Cortex of kidney (tissue), 1 donor: ENCODE data around the gene IL21.

Experiments
- DNase-seq: peaks from one replicate; lab custom pipeline; 2025; lab: John Stamatoyannopoulos, UW

The IL21 gene

DNA sequence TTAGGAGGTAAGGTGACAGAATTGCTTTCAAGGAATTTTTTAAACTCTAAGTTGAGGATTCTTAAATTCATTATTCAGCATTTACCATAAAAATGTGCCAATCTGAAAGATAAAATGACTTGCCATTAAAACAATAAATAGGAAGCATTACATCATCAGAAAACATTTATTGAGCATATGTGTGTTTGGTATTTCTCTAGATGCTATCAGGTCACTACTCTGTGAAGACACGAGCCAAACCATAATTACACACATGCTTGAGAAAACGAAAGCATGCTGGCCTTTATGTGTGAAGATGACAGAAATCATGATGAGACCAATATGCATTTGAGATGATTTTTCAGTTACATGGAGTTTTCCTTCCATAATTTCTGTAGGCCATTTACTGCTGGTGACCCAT is 12.3 kb upstream of the IL21 start:
- DNase-seq = no peak

DNA sequence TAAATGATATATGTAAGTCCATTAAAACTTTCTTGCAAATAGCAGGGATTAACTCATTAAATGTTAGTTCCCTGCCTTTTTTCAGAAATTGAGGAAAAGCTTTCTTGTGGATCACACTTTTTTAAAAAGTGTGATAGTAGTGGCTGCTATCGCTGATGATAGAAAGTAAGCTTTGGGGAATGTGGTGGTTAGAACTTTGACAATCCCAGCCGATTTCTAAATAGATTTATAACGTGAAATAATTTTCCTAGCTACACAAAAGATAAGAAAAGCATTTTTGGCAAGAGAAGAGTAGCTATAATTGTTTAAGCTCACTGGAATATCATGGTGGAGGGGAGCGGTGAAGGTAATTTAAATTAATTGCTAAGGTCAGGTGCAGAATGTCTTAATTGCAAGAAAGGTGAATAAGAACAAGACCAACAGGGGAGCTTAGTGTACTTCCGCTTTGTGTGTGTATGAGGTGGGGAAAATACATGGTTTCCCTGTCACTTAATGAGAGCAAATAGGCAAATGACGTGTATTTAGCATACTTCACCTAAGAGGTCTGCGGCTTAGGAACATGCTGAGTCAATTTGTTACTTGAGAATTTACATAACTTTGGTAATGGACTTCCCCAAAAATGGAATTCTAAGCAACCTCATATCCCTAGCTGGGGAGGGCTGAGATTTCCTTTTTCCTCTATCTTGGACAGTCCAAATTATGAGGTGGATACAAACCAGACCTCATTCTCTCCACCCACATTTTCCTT is 11.7 kb upstream of the IL21 start:
- no peak for DNase-seq

DNA sequence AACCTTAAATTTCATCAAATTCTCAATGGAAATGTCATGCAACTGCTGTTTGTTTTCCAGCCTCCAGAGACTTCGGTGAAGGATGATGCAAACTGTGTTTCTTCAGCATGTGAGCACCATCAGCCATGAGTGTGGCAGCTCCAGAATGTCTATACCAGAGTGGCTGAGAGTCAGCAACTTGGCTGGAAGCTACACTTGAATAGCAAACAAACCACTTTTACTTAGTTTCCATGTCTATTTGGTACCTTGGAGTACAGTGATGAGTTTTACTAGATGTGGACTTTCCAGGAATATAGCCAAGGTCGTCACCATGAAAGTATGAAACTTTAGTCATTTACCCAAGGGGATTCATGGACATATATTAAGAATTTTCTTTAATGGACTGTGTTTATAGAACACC is 4.3 kb upstream of the IL21 start:
- no peak for DNase-seq

DNA sequence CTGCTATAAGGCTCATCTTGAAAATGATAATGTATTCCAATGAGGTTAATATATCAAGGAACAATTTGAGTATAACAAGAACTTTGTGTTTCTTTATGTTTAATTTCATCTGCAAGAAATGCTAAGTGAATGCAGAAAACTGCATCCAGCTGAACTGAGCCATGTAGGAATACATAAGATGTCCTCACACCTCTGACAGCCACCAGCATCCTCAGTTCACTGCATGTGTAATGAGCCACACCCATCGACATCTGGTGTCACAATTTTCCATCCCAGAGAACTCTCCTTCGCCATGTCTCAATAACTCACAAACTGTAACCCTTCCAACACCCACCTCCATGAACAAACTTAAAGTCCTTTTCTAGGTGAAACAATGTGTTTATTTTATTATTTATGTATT is 3.3 kb upstream of the IL21 start:
- DNase-seq = no peak

DNA sequence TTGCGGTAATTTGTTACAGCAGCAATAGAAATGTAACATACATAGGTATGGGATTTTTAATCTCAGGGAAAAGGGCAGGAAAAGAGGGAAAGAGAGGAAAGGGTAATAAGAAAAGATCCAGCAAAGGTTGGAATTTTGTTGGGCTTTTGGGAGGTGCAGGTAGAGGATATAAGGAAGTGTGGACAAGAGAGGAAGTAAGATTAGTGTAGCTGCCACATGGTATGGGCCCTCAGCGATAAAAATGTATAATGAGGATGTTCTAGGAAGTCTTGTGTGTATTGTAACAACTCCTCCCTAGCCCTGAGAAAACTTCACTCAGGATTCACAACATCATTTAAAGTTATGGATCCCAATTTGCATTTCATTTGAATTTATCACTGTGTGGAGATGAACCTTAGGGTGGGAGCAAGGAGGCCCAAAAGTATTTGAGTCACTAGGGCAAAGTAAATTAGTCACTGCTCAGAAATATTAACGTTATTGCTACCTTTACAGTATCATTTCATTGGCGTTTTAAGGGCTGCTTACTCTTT is 2.8 kb upstream of the IL21 start:
- DNase-seq = no peak

DNA sequence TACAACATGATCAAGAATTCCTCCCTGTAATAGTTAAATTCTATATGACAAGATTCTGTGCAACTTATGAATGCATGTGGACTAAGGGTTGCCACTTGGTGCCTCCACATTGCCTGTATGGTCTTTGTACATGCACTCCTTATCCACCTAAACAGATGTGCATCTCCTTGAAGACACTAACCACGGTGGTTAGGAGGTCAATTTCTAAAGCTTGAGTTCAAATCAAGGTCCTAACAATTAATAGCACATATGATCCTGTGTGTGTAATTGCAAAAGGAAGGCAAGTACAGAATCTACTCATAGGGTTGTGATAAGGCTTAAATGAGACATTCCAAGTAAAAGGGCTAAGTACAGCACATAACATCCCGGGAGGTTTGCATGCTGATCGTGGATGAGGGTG is 1.5 kb upstream of the IL21 start:
- no peak for DNase-seq

DNA sequence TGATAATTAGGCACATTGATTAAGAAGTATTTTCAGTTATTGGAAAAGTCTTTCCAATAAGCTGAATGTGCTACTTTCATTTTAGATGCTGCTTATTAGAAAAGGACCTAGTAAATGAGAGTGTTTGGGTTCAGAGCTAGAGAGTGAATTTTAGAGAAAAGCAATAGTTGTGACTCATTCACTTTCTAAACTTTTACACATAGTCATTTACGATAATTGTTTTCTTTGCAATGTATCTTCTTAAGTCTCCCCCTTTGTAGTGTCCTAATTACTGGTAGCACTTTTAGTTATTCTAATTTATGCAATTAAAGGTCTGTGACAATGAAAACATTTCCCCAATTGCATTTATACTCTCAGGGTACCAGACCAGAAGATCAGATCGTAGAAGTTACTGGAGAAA is 1.3 kb downstream of the IL21 start:
- no peak for DNase-seq

DNA sequence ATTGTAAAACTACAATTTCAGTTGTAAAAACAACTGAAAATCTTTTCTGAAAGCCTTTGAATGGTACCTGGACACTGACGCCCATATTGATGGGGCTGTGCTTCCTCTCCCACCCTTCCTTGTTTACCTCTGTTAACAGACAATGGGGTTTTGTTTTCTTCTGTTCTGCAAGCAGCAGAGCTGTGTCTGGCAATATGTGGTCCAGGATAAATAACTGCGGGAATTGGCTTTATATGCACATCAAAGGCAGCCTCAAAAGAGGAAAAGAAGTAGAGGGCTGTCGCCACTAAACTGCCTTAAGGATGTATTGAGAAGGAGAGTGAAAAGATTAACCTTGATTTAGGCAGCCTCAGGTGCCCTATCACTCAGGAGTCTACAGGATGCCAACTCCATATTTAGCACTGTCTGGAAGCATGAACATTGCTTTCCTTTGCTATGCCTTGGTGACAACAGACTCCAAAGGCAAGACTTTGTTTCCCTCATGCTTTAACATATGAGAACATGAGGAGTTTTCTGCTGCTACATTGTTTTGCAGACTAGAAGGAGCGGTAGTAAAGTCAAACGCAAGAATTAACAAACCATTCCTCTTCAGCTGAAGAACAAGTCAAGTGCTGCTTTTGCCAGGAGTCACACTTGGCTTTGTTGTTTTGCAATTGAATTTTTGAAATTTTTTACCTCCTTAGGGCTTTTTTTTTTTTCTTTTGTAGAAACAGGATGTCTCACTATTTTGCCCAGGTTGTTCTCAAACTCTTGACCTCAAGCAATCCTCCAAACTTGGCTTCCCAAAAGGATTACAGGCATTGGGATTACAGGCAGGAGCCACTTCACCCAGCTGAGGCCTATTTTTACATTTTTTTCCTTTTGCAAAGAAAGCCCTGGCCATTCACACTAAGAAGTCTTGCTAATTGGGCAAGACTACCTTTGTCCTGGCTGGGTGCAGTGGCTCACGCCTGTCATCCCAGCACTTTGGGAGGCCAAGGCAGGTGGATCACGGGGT is 3.0 kb downstream of the IL21 start:
- no peak for DNase-seq

DNA sequence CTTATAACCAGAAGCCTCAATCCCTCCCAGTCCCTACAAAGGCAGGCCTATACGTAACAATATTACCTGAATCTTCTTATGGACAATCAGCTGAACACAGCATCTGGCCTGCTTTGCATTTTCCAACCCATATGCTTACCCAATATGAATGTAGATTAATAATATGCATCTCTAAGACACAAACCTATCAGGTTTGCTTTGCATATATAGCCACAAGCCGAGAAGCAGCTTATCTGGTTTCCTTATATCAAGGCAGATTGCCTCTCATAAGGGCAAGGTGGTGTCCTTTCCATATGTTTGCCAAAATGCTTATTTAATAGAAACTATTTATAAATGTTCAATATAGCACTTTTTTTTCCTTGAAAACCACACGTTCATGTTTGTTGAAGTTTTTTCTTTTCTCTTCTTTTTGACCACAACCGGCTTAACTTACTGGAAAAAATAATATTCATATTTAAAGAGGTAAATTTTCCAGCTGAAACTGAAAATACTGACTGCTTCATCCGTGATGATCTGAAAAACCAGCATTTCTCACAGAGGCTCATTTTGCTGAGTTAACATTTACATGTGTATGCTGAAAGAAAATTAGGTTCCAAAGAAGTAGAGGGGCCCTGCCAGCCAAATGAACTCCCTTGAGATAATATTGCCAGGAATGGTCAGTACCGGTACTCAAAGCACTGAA is 3.8 kb downstream of the IL21 start:
- DNase-seq = no peak

DNA sequence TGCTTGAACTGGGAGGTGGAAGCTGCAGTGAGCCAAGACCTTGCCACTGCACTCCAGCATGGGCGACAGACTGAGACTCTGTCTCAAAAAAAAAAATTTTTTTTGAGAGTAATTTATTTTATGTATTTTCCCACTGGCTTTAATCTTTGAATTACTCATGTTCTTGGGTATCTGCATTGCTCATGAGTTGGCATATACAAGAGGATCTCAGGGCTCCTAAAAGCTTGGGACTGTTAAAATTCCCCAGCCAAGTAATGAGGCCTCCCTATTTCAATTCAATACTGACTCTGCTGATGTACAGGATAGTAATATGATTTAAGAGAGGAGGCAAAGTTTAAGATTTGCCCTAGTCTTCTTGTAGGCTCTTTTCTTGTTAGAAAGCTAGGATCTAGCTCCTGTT is 6.2 kb downstream of the IL21 start:
- no peak for DNase-seq

DNA sequence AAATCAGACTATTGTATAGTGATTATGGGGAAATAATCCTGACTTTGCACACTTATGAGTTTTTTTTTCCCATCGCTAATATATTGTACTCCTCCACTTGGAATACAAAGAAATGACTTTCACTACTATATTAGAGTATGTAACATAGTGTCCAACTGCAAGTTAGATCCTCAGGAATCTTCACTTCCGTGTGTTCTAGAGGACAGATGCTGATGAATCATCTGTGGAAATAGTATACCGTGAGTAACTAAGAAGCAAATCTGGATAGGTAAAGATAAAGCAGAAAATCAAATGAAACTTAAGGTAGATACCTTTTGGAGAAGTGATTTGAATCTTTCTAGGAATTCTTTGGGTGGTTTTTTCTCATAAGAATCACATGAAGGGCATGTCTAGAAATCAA is 8.3 kb downstream of the IL21 start:
- no peak for DNase-seq

DNA sequence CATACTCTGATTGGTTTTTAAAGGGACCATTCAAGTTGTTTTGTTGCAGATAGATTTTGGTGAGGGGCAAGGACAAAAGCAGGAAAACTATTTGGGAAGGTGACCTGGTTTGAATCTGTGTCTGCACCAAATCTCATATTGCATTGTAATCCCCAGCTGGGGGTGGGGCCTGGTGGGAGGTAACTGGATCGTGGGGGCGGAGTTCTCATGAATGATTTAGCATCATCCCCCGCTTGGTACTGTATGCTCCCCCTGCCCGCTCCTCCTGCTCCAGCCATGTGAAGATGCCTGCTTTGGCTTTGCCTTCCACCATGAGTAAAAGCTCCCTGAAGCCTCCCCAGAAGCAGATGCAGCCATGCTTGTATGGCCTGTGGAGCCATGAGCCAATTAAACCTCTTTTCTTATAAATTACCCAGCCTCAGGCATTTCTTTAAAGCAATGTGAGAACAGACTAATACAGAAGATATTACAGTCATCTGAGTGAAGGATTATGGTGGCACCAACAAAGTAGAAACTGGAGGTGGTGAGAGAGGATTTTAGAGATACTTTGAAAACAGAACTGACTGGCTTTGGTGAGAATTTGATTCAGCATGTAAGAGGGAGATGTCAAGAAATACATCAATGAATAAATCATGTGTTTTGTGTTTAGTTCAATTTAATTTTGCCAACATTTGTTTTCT is 14.4 kb downstream of the IL21 start:
- DNase-seq = no peak

DNA sequence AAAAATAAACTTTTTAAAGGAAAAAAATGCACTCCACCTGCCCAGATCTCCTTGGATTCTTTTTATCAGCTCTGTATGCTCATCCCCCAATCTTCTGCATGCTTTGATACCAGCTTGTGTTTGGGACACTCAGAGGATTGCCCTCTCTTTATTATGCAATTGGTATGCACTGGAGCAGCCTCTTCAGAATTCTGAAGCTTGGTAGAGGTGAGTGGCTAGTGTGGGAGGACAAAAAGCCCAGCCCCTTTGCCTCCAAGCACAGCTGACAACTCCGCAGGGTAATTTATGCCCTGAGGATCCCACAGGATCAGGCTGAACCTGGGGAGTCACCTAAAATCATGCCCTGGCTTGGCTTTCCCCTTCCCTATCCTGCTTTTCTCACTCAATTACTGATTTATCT is 16.7 kb downstream of the IL21 start:
- no peak for DNase-seq

DNA sequence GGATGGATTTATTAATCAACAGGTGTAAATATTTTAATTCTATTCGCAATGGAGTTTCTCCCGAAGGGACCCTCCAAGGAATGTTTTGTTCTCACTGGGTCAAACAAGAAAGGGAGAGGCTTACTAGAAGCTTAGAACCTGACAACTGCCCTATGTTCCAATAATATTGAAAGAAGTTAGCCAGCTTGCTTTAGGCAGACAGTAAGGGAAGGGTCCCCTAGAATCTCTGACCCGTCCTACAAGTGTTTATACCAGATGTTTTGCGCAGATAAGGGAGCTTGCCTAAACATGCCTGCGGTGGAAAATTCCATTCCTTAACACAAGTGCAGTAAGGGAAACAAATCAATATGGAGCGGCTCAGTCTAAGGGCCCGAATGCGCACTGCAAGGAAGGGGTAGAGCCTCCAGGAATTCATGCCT is 17.7 kb downstream of the IL21 start:
- no peak for DNase-seq

DNA sequence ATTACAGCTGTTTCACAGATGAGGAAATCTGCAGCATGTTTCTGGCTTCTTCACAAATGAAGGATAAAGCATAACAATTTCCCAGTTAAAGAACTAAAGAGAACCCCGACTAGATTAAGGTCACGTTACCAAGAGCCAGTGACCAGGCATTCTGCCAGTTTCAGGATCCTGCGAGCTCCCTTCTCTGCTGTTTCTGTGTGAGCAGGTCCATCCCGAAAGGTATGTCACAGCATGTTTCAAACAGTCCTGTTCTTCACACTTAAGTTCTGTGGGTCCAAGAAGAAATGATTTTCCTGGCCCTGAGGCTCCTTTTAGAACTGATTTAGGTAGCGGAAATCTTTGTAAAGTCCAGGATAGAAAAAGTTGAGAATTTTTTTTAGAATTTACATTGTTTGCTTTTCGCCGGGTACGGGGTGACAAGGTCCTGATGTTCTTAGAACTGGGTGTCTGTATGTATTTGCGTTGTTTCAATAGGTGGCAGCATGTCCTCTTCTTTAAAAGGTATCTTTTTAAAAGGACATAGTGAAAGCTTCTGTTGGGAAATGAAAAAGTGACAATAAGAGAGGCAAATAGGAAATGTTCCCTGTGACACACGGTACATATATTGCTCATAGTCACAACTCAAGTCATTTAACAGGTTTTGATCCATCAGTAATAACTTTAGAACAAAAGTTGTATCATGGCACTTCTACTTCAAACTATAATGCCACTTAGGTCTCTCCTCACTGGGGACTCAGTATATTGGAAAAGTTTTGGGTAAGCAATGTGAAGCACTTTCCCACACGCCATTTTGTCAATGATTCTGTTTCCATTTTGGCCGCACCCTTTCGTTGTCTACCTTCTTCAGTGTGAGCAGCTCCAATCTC is 18.4 kb downstream of the IL21 start:
- DNase-seq = no peak

DNA sequence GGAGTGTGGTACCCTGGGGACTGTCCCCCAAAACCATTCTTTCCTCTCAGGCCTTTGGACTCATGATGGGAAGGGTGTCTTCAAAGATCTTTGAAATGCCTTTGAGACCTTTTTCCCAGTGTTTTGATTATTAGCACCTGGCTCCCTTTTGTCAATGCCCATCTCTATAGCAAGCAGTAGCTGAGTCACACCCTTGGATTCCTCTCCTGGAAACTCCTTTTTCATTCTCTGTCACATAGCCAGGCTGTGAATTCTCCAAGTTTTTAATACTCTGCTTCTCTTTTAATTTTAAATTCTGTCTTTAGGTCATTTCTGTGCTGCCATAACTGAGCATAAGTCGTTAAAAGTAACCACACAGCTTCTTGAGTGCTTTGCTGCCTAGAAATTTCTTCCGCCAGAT is 29.7 kb downstream of the IL21 start:
- no peak for DNase-seq

DNA sequence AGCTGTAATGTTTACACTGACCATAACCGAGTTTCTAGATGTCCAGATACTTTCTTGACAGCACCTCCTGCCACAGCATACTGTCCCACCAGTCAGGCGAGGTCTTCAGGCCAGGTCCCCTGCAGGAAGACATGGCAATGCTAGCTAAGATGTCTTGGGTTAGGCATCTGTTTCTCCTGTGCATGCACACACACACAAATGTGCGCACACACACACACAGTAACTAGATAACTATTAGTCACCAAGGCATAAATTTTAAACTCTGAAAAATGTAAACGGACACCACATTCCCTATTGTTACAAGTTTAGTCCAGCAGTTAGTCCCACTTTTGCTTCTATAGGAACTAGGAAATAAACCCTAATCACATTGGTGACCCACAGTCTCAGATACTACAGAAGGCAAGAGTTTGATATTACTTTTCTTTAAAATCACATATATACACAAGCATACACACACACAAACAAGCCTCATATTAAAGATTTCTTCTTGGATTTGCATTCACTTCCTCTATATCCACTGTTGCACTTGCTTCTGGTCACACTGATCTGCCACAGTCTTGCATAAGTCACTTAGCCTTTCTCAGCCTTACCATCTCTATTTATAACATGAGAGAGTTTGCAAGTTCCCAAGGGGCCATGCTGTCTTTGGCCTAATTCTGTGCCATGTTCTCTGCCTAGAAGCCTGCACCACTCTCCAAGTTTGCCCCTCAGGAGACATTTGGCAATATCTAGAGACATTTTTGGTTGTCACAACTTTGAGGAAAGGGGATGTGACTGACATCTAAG is 32.2 kb downstream of the IL21 start:
- no peak for DNase-seq

DNA sequence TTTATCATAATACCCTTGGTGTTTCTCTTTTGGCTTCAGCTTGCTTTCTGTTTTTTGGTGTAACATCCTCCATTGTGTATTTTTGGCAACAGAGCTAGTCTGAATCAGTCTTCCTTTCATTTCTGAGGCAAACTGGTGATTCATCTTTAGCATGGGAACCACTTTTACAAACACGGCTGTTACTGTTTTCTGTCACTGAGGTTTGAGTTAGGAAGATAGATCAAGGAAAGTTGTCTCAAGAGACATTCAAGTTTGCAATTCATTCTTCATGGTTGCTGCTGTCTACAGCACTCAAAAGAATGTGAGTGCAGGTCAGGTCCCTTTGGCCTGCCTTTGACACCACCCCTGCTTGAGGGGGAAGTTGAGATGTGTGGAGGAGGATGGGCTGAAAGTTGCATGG is 36.3 kb downstream of the IL21 start:
- DNase-seq = no peak

DNA sequence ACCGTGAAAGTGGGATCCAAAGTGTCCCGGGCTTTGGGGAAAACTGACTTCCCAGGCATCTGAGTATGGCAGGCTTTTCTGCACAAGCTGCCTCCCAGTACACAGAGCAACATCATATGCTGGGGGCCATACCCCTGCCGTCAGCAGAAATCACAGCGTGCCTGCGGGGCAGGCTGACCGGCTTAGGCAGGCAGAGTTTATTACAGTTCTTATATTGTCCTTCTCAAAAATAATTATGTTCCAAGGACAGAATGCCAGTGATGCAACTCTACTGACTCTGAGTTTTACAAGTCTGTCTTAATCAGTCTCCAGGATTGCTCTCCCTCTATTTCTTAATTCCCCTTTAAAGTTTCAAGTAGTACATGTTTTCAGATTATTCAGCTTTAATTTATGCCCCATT is 37.0 kb downstream of the IL21 start:
- no peak for DNase-seq
